KBM-7 (cell line): Measurements from ENCODE around the gene SCRN2.

ENCODE experiments used
- DNase-seq: peaks from one replicate; pipeline ENCODE4 v3.0.0-alpha.2; 2015
- in situ Hi-C: fragments of 300-500 bp; cut with MboI; formaldehyde crosslinking; loops from 2 replicates; pipeline ENCODE4 v1.14.3; 2020; ENCODE audit warnings: low sequenced_read_pairs, low pct_unique_long_range_greater_than_20kb, mixed read lengths

The SCRN2 gene

GRCh38 chr17:47812146-47812920, 28.7 kb downstream of the SCRN2 start:
- no peak for DNase-seq
- in situ Hi-C loops: no loop called here

- DNase-seq: no peak
- in situ Hi-C loops: no loop called here
Measured at GRCh38 chr17:47811709-47812108, 29.4 kb downstream of the SCRN2 start.

GRCh38 chr17:47810901-47811635, 30.0 kb downstream of the SCRN2 start:
- no peak for DNase-seq
- in situ Hi-C loops: no loop called here

GRCh38 chr17:47810200-47810821, 30.8 kb downstream of the SCRN2 start:
- in situ Hi-C loops: no loop called here
- no peak for DNase-seq

GRCh38 chr17:47808830-47809480, 32.1 kb downstream of the SCRN2 start:
- in situ Hi-C loops: no loop called here
- no peak for DNase-seq

- in situ Hi-C loops: no loop called here
- DNase-seq: no peak
Measured at GRCh38 chr17:47808036-47808829, 32.8 kb downstream of the SCRN2 start.

- DNase-seq: no peak
Measured at GRCh38 chr17:47807421-47807820, 33.7 kb downstream of the SCRN2 start.

GRCh38 chr17:47806913-47807255, 34.2 kb downstream of the SCRN2 start:
- in situ Hi-C loops: no loop called here
- DNase-seq: no peak

More at GRCh38 chr17:47807421-47807820, 33.7 kb downstream of the SCRN2 start:
- in situ Hi-C loops: no loop called here

GRCh38 chr17:47806026-47806912, 34.8 kb downstream of the SCRN2 start:
- no peak for DNase-seq
- in situ Hi-C loops: no loop called here

GRCh38 chr17:47804461-47804860, 36.6 kb downstream of the SCRN2 start:
- no peak for DNase-seq
- in situ Hi-C loops: no loop called here

GRCh38 chr17:47803751-47804150, 37.3 kb downstream of the SCRN2 start:
- in situ Hi-C loops: no loop called here
- DNase-seq: no peak

GRCh38 chr17:47803201-47803600, 37.9 kb downstream of the SCRN2 start:
- DNase-seq: no peak
- in situ Hi-C loops: no loop called here

GRCh38 chr17:47802341-47803022, 38.6 kb downstream of the SCRN2 start:
- DNase-seq: peak; percentile 58
- in situ Hi-C loops: no loop called here

- in situ Hi-C loops: no loop called here
- no peak for DNase-seq
Measured at GRCh38 chr17:47801906-47802305, 39.2 kb downstream of the SCRN2 start.

GRCh38 chr17:47801176-47801765, 39.8 kb downstream of the SCRN2 start:
- in situ Hi-C loops: no loop called here
- DNase-seq: no peak

- in situ Hi-C loops: no loop called here
- DNase-seq: no peak
Measured at GRCh38 chr17:47800686-47801085, 40.4 kb downstream of the SCRN2 start.

GRCh38 chr17:47797797-47798196, 43.3 kb downstream of the SCRN2 start:
- no peak for DNase-seq
- in situ Hi-C loops: no loop called here
